ENCODE data around the gene JAG2.
A peak's percentile ranks its signal among the peaks of the same experiment; 100 is the strongest.

The JAG2 gene

DNA sequence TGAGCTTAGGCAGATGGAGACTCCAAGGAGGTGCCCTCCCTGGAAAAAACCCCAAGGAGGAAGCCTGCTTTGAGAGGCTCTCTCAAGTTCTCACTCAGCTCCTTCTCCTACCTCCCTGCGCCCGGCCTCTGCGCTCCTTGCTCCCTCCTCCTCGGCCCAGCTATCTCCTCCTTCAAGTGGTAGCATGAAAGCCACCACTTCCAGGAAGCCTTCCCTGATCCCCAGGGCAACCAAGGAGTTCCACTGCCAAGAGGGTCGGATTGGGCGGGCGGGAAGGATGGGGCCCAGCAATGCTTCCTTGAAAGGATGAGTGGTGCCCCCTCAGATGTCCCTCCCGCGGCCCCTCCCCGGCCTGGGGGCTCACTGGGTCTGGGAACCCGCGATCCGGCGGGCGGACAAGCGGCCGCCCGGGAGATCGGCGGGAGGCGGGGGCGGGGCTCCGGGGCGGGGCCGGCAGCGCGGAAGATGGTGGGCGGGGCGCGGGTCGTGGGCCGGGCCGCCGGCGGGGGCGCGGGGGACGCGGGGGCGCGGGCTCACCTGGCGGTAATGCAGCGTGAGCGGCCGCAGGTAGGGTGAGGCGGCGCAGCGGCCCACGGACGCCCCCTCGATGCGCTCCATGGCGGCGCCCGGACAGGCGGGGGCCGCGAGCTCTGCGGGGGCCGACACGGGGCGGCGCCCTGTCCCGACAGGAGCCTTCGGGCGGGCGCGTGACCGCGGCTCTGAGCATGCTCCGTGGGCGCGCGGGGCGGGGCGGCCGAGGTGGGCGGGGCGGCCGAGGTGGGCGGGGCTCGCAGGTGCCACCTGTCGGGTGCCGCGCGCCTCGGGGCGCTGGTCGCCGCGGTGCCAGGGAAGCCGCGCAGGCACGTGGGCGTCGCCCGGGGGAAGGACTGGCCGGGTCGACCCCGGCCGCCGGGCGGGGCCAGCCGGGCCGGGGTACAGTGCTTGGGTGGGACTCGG, 12.3 kb upstream of the JAG2 start, which contains the start of gene NUDT14:
Gene NUDT14 (minus strand): TSS at position 721 of the 957 bp plus-strand sequence. CDS start 103 bp downstream, at position 618.
- DNase-seq = peak; percentile 87

DNA sequence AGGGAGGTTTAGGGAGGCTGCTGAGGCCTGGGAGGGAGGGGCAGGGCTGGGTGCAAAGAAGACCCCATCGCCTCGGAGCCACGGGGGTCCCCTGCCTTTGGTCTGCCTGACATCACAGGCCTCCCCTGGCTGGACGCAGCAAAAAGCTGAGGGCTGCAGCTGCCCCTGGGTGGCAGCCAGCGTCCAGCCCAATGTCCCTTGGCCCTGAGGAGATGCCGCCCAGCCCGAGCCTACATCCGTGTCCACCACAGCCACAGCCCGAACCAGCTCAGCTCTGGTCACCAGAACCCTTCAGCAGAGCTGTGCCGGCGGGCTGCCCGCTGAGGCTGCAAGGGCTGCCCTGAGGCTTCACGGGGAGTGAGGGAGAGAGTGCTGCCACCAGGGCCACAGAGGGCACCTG, 10.6 kb upstream of the JAG2 start:
- DNase-seq = no peak

DNA sequence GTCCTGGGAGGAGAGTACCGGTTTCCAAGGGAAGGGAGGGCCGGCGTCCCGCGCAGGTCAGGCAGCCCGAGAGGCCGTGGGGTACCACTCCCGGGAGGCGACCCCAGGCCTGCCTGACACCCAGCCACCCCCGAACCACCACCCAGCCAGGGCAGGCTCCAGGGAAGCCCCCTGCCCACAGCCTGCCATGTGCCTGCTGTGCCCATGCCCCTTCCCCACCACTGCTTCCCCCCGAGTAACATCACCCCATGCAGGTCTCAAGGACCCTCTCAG, 10.2 kb upstream of the JAG2 start:
- DNase-seq = no peak

DNA sequence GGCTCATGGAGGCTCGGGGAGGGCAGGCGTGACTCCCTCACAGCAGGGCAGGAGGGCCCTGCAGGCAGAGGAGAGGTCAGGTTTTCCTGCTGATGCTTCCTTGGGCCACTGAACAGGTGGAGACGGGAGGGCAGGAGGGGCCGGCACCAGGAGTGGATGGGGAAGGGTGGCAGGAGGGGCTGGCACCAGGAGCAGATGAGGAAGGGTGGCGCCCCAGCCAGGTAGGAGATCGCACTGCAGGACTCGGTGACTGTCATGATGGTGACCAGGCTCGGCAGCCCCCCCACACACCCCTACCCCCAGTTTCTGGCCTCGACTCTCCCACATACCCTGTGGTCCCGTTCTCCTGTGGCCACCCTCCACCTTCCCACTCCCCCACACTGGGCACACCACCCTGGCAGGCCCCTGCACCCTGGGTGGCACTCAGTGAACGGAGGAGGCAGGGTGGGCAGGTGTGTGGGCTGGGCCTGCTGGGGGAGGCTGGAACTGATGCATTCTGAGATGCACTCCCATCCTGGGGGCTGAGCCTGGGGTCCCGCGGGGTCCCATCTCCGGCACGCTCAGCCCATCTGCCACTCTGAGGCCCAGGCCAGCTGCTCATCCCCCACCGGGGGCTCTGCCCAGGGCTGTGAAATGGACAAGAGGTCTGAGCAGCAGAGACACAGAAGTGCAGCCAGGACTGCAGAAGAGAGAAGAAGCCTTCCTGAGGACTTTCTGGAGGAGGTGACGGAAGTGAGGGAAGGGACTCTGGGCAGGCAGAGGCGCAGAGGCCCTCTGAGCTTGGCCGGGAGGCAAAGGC, 9.7 kb upstream of the JAG2 start:
- DNase-seq = no peak

DNA sequence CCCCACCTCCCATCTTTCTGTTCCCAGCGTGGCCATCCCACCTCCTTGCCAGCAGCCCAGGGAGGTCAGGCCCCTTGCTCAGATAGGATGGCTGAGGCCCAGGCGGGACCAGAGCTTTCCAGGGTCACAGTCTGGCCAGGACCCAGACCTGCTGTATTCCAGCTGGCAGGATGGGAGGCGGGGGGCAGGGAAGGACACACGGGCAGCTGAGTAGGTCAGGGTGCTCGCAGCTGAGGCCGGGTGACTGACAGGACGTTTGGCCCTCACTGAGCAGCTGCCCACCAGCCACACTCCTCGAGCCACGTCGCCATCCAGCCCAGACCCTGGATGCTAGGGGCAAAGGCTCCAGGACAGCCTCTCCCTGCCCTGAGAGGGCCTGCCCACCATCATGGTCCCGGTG, 8.5 kb upstream of the JAG2 start:
- no peak for DNase-seq

DNA sequence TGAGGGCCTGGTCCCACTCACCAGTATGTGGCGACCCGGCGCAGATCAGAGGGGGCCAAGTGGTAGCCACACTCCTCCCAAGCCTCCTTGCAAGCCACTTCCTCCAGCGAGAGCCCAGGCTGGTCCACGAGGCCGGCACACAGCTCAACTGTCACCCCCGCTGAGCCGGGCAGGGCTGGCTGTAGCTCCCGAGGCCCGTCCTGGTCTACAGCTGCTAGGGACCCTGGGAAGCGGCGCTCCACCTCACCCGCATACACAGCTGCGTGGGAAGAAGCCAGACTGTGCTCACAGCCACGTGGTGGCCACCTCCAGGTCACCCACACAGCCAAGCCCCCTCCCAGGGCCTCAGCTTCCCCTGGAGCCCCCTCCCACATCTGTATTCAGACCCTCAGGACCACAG, 7.9 kb upstream of the JAG2 start:
- DNase-seq = no peak

DNA sequence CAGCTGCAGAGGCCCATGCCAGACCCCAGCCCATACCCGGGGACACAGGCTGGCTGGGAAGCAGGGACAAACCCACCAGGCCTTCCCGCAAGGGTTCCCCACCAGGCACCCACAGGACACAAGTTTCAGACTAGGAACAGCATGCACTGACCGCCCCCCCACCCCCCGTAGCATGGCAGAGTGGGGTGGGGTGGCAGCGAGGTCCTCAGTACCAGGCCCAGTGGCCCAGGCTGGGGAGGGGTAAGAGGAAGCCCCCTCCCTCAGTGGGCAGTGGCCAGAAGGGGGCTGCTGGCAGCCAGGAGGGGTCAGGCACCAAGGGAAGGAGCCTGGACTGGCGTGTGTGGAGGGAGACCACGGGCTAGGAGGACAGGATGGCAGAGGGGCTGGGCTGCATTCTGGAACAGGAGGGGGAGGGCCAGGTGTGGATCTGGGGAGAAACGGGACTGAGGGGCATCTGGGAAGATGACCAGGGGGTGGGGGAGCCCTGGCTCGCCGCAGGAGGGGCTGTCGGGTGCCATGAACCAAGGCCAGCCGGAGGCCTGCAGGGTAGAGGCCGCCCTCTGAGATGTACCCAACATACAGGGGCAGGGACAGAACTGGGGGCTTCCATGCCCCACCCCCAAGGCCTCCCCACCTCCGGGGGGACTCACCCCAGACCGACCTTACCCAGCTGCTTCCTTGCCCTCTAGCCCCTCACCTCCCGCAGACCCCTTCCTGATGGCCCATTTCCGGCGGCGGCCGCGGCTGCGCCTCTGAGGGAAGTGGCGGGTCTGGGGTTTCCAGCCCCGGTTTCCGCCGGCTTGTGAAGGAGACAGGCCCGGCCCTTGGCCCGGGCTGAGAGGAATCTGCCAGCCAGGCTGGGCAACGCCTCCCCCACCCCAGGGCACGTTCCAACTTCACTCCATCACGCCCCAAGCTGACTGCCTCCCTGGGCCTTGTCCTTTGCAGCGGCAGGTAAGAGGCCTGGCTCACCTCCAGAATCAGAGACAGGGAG, 5.6 kb upstream of the JAG2 start:
- DNase-seq = peak; percentile 52

DNA sequence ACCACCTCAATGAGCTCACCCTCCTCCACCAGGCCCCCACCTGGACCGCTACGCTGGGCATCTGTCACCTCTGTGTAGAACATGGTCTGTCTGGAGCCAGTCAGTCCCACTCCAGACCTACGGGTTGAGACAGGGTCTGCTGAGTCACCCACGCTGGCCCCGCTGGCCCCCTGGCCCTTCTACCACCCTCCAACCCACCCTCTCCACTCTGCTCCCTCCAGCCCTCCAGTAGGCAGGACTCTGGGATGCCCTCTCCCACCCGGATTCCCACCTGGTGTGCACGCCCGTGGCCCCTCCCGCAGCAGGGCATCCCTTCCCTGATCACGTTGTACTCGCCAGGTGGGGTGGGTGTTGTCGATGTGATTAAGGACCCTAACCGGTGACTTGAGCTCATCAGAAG, 4.6 kb upstream of the JAG2 start:
- no peak for DNase-seq

DNA sequence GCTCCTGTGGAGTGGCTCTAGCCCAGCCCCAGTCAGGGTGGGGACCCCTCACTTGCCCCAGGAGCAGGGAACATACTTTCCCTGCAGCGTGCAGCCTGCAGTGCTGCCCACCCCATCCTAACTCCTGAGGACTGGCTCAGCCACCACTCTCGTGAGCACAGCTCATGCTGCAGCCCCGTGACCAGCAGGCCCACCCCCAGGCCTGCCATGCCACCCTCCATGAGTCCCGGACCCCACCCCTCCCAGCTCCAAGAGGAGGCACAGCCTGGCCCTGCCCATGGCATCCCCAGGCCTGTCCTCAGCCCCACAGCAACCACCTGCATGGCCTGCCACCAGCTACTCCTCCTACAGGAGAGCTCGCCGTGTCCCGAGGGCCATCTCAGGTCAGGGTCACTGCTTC, 3.9 kb upstream of the JAG2 start:
- DNase-seq = no peak

DNA sequence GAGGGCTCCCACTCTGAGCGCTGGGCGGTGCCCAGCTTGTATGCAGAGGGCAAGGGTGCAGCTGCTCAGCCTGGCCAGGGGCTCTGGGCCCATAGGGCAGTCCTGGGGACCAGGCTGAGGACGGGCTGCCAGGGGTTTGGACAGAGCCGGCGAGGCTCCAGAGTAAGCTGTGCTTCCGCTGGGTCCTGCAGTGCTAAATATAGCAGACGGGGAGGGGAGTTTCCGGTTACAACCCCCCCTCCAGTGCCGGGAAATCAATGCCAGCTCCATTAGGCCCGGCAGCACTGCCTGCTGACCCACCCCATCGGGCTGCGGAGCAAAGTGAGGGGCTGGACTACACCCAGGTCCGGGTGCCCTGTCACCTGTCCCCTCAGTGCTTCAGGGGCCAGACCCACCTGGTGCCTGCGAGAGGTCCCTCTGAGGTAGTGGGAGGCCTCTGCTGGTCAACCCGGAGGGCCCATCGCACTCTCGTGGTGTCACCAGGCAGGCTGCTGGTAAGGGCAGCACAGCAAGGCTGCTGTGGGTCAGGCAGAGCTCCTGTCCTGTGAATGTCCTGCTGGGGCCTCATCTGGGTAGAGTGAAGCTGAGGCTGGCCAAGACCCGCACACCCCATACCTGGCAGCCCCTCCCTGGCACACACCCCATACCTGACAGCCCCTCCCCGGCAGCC, 2.6 kb upstream of the JAG2 start:
- DNase-seq = no peak

DNA sequence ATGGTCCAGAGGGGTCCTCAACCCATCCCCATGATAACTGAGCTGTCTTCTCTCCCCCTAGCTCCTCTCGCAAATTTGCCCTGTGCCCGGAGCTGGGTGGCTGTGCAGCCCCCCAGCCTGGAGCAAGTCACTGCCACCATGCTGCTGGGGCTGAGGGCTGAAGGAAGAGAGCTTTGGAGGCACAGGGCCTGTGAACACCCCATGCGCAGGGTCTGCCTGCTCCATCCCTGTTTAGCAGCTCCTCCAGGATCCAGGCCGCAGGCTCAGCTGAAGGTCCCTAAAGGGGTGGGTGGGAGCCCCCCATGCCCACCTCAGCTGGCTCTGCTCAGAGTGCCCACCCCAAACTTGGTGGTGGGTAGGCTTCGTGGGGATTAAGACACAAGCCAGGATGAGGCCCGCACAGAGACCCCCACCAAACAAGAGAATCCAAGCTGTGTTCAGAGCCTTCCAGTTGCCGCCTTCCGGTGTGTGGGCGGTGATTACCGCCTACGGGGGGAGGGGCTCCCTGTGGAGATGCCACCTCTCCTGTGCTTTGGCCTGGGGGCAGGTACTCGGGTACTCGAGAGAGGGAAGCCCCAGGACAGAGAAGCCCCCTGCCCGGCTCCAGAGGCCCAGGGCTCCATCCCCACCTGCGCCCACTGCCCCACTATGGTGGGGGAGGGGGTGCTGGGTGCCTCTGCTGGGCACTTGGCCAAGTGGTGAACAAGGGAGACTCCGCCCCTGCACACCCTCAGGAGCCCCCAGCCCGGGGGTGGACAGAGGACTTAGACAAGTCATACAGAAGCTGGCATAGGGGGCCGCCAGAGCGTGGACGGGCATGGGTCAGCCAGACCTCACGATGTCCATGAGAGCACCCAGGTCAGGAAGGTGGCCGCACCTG, 1.4 kb upstream of the JAG2 start:
- no peak for DNase-seq

DNA sequence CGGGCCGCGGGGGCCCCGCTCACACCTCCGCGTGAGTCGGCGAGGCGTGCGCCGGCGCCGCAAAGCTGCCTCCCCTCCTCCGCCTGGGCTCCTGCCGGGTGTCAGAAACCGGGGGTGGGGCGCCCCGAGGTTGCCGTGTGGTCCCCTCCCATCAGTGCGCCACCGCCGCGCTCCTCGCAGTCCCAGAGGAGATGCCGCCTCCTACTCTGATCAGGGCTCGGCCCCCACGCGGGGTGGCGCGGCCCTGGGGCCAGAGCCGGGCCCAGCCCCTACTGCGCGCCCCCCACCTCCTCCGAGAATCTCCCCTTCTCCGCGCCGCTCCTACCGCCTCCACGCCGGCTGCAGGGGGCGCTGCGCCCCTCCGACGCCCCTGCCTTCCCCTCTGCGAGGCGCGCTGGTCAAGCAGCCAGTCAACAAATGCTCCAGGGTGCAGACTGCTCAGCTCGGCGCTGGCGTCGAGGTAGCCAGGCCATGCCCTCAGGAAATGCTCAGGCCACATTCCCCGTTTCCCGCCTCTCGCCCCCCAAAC, 467 bp upstream of the JAG2 start:
- DNase-seq = peak; percentile 60

DNA sequence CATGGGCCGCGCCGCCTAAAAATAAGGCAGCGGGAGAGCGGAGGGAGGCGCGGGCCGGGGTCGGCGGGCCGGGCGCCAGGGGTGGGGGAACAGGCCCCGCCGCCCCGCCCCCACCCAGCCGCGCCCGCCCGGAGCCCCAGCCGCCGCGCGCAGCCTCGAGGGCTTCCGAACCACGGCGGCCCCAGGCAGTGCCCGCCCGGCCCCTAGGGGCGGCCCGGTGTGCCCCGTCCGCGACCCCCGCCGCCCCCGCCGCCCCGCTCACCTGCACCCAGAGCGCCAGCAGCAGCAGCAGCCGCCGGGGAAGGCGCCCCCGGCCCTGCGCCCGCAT, 519 bp downstream of the JAG2 start:
- no peak for DNase-seq

DNA sequence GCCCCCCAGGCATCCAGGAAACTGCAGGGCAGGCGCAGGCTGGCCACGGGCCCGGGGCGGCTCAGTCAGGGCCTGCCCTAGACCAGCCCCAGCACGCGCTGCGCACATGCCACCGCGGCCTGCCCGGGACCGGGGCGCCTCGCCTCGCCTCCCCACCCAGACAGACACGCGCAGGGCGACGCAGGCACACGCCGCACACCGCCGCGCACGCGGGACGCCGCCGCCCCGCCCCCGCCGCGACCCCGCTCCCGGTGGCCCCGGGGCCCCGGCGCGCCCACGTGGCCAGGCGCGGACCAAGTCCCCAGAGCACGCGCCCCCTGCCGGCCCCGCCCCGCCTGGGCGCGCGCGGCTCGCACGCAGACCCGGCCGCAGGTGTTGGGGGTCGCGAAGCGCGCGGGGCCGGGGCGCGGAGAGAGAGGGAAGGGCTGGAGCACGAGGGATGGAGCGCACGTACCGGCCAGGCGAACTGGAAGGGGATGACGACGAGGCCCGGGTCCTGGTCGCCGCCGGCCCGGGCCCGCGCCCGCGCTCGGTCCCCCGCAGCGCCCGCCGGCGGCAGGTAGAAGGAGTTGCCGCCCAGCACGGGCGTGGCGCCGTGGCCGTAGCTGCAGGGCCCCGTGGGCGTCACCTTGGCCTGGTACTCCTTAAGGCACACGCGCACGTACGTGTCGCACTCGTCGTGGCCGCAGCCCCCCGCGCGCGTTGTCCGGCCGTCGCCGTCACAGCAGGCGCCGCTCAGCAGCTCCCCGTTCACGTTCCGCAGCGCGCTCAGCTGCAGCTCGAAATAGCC, 1.1 kb downstream of the JAG2 start:
- DNase-seq = no peak

DNA sequence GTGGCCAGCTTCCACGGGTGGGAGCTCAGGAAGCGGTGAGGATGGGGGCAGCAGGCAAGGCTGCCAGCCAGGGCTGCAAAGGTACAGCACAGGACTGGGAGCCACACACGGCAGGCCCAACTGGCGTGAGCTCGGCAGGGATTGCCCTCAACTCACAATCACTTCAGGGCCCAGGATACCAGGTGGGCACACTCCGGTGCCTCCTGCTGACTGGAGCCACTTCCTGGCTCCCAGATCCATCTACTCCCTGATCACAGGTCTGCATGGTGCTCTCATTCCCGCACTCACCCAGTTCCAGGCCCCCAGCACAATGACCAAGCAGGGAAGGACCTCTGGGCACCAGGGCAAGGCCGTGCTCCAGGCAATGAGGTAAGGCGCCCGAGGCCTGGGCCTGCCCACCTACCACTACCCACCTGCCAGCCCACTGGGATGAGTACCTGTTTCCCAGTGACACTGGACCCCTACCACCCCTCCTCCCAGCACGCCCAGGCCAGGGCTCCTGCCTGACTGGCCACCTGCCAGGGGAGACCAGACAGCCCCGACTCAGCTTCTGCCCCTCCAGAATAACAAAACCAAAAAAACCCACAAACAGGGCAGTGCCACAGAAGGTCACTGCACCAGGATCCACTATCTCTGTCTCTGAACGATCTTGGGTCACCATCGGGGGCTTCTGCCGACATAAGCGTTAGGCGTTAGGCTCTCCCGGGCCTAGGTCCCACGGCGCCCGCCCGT, 1.8 kb downstream of the JAG2 start:
- DNase-seq = no peak

DNA sequence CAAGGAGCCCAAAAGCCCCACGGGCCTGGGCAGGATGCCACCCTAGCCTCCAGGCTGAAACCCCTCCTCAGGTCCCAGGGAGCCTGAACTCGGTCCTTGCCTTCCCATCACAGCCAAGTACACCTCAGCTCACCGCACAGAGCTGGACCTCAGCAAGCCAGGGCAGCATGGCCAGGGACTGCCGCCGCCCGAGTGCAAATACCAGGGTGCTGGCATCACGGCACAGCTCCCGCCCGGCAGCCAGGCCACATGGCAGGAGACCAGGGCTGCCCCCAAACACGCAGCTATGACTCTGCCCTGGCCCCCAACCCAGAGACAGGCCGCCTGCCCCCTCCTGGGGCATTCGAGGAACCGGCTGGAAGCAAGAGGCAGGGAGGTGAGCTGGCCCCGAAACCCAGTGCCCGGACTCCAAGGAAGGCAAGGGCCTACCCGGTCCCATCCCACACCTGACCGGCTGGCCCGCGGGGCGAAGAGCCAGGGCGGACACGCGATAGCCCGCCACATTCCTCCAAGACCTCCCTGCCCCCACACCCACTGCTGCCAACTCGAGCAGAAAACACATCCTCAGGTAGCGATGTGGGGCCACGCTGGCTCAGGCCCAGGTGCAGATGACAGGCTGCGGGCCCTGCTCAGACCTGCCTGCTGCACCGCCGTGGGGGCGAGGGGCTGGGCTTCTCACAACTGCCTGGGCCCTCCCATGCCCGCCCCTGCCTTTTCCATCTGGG, 2.7 kb downstream of the JAG2 start:
- no peak for DNase-seq

DNA sequence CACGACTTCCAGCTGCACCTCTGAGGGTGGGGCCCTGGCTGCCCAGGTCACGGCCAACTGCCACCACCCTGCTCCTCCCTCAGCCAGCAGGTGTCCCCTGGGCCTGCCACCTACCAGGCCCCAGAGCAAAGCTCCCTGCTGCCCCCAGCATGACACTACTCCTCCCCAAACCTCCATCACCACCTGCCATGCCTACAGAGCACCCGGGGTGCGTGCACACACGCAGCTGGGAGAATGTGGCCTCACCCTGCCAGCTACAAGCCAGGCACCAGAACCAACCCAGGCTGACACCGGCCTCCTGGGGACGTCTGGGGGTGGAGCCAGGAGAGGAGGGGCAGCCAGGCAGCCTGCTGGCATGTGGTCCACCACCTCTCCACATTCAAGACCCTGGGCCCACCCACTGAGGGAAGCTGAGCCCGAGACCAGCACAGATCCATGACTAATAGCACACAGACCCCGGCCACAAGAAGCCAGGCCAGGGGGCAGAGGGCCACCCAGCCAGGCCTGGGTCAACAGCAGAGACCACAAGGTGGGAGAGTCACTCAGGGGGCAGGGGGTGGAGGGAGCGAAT, 3.4 kb downstream of the JAG2 start:
- DNase-seq = no peak

DNA sequence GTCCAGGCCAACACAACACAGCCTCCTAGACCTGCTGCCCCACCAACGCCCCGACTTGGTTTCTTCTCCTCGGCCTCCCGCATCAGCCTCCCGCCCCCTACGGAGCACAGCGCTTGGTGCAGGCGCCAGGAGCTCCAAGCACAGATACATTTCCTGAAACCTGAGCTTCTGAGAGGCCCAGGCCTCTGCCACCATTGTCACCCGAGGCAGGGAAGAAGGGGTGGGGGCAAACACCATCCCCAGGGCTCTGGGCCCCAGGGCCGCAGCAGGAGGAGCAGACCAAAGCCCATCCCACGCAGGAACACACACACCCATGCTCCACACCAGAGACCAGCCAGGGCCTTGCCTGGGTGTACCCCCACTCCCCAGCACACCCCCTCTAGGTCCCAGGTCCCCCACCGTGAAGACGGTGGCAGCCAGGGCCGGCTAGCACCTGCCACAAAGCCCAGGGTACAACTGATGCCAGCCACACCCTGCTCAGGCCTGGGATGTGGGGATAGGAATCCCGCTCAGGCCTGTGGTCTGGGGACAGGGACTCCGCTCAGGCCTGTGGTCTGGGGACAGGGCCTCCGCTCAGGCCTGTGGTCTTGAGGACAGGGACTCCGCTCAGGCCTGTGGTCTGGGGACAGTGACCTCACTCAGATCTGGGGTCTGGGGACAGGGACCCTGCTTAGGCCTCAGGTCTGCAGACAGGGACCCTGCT, 5.4 kb downstream of the JAG2 start:
- DNase-seq = no peak
